Measurements from ENCODE around the gene STYXL1.
A peak's percentile ranks its signal among the peaks of the same experiment; 100 is the strongest.
"Not testable (repeated sequence)": the region's sequence is repeated elsewhere in the genome, so short reads cannot be mapped to it uniquely, and the experiment has no call there.

The STYXL1 gene

GRCh38 chr7:76047811-76048667 is at the start of gene STYXL1, which contains the start of gene MDH2:
STYXL1 (minus strand) TSS chr7:76048000; CDS start chr7:76030523, 17,477 bp downstream.
MDH2 (plus strand) TSS chr7:76048106; CDS start chr7:76048161, 55 bp downstream.
- DNase-seq: peak; percentile 81

GRCh38 chr7:76095908-76096307 is 48.1 kb upstream of the STYXL1 start:
- no peak for DNase-seq

GRCh38 chr7:76094326-76094725 is 46.5 kb upstream of the STYXL1 start:
- DNase-seq: not testable (repeated sequence)

DNA sequence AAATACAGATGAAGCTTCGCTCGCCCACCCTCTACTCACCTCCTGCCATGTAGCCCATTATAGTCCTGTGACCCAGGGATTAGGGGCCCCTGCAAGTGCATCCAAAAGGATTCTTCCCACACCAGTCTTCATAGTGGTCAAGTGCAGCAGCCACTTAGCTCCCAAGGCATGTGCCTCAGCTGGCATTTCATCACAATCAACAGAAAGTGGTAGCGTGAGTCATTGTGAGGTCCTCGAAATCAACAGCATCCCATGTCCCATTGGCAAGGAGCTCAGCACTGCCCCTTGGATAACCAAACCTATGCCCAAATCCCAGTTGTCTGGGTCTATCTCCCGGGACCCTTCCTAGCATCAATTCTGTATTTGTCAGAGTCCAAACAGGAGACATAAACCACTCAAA is 45.7 kb upstream of the STYXL1 start:
- DNase-seq: not testable (repeated sequence)

DNA sequence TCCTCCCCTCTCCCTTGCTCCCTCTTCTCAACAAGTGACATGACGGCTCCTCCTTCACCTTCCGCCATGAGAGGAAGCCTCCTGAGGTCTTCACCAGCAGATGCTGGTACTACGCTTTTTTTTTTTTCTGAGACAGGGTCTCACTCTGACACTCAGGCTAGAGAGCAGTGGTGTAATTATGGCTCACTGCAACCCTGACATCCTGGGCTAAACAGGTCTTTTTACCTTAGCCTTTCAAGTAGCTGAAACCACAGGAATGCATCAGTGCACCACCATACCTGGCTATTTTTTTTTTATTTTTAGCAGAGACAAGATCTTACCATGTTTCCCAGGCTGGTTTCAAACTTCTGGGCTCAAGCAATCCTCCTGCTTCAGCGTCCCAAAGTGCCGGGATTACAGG is 43.7 kb upstream of the STYXL1 start:
- DNase-seq: no peak

- no peak for DNase-seq
These were observed 42.2 kb upstream of the STYXL1 start for GRCh38 chr7:76089865-76090475.

DNA sequence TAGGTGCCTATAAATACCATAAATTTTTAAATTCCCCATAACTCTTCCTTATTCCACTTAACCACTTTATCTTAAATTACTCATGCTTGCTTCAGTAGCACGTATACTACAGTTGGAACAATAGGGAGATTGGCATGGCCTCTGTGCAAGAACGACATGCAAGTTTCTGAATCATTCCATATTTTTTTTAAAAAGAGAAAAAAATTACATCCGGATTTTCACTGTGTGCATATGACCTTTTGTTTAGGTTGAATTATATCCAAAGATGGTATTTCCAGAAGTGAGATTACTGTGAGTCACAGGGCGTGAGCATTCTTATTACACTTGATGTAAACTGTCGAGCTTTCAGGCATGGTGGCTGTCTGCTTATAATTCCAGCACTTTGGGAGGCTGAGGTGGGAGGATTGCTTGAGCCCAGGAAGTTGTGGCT is 39.6 kb upstream of the STYXL1 start:
- DNase-seq: not testable (repeated sequence)

DNA sequence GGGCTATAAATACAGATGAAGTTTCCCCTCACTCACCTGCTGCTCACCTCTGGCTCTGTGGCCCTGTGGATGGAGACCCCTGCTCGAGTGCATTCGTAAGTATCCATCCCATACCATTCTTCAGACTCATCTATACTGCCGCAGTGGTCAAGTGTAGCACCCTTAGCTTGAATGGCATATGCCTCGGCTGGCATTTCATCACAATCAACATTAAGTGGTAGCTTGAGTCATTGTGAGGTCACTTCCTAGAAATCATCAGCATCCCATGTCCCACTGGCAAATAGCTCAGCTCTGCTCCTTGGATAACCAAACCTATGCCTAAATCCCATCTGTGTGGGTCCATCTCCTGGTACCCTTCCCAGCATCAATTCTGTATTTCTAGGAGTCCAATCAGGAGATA is 38.3 kb upstream of the STYXL1 start:
- no peak for DNase-seq

DNA sequence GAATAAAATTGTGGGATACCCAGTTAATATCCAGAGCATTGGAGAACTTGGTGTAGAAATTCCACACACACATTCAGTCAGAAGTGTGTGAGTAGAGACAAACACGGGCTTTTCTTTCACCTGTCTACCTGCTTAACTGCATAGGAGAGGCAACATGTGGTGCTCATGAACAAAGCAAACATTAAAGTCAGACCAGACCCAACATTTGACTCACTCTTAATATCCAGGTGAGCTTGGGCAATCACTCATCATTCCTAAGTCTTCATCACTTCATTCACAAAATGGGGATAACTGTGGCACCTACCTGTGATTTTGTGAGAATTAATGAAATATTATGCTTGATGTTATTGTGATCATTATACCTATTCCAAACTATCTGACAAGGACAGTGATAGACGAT is 36.3 kb upstream of the STYXL1 start:
- not testable (repeated sequence) for DNase-seq

DNA sequence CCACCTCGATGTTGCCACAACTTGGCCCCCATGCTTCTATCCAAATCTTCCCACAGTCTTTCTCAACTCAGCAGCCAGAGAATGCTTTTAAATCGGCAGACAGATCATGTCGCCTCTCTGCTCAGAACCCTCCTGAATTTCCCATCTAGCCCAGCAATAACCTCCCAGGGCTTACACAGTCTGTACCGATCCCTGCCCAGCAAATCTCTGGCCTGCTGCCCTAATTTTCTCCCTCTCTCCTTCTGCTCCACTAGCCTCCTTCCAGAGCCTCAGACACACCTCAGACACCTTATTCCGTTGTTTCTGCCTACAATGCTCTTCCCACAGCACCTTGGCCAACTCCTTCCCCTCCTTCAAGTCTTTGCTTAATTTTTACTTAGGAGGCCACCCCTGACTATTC is 32.4 kb upstream of the STYXL1 start:
- DNase-seq: no peak

- DNase-seq: no peak
These were observed 29.6 kb upstream of the STYXL1 start for GRCh38 chr7:76077435-76077834.

GRCh38 chr7:76076995-76077394 is 29.2 kb upstream of the STYXL1 start:
- DNase-seq: no peak

DNA sequence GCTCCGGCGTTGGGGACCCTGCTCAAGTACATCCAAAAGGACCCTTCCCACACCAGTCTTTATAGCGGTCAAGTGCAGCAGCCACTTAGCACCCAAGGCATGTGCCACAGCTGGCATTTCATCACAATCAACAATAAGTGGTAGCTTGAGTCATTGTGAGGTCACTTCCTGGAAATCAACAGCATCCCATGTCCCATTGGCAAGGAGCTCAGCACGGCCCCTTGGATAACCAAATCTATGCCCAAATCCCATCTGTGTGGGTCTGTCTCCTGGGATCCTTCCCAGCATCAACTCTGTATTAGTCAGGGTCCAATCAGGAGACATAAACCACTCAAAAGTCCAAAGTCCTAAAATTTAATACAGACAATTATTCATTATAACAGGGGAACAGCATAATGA is 27.2 kb upstream of the STYXL1 start:
- DNase-seq: no peak

DNA sequence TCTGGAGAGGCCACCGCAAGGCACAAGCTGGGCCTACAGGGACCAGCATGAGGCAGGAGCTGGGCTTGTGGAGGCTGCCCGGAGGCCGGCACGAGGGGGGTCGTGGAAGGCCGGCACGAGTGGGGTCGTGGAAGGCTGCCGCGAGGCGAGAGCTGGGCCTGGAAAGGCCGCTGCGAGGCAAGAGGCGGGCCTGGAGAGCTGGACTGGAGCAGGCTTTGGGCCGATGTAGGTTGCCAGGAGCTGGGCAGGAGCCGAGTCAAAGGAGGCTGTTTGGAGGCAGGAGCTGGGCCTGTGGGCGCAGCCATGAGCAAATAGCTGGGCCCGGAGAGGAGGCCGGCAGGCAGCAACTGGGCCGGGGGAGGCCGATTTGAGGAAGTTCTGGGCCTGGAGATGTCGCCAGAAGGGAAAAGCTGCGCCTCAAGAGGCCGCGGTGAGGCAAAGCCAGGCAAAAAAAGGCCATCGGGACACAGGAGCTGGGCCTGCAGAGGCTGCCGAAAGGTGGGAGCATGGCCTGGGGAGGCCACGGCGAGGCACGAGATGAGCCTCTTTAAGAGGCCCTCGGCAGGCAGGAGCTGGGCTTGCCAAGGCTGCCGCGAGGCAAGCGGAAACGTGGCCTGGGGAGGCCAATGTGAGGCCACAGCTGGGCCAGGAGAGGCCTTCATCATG is 26.6 kb upstream of the STYXL1 start:
- DNase-seq: no peak

GRCh38 chr7:76073335-76073990 is 25.7 kb upstream of the STYXL1 start:
- no peak for DNase-seq

- DNase-seq: no peak
These were observed 24.7 kb upstream of the STYXL1 start for GRCh38 chr7:76072243-76073148.

GRCh38 chr7:76071316-76072242 is 23.8 kb upstream of the STYXL1 start:
- DNase-seq: no peak

GRCh38 chr7:76069238-76069638 is 21.4 kb upstream of the STYXL1 start:
- DNase-seq: no peak

GRCh38 chr7:76066716-76067503 is 19.1 kb upstream of the STYXL1 start:
- DNase-seq: no peak

- no peak for DNase-seq
These were observed 17.3 kb upstream of the STYXL1 start for GRCh38 chr7:76065016-76065612.

All from activated gamma-delta T cell treated with Interleukin-2 at 50 U/mL for 16 hours (primary cell).